Endothelial cell of umbilical vein (primary cell): ENCODE results near the gene CNOT4. TPM values are rescaled to one million over a fixed set of nuclear protein-coding genes. Genes with fewer than 3 reads are reported as not detected.

Experiments
- BruUV-seq: library from RNA; stranded (reverse); fragments of 400-500 nt; replicated peaks from 2 replicates; lab custom pipeline; 2021; lab: Mats Ljungman, UMichigan
- CTCF ChIA-PET: fragments of 300-600, 350-600 bp; sonication (Branson Sonifier 250); formaldehyde crosslinking; loops from one replicate; lab custom pipeline; 2021; ENCODE audit warnings: antibody characterized with exemption, inconsistent platforms; lab: Charles Lee
- POLR2A ChIA-PET: fragments of 300-600, 350-600 bp; sonication (Branson Sonifier 250); formaldehyde crosslinking; loops from one replicate; lab custom pipeline; 2021; ENCODE audit warnings: antibody characterized with exemption, inconsistent platforms; lab: Charles Lee
- DNase-seq: peaks from one replicate; pipeline ENCODE4 v3.0.0-alpha.2; 2011; ENCODE audit warnings: low read depth, low spot score
- FAIRE-seq: peaks from 2 replicates; lab custom pipeline; 2011; peaks lifted over from hg19 to GRCh38; lab: Jason Lieb, UNC
- H2AFZ ChIP-seq: 2 replicates; pipeline ENCODE4 v1.6.0; 2012; ENCODE audit warnings: low read depth, low read length, control low read depth, inconsistent platforms
- H3K27ac ChIP-seq: 2 replicates; pipeline ENCODE4 v1.5.1; 2011; ENCODE audit warnings: low read depth, mild to moderate bottlenecking, control low read depth, low read length, moderate library complexity; ENCODE audit not compliant: insufficient read depth
- H3K27me3 ChIP-seq, 2 experiments: 2 replicates each; pipeline versions ENCODE4 v1.6.0 to v1.6.1; 2011; ENCODE audit warnings: low read length in 2 of 2, mixed read lengths in 1 of 2; ENCODE audit not compliant: control insufficient read depth in 2 of 2, insufficient read depth in 2 of 2
- H3K36me3 ChIP-seq, 2 experiments: 2 replicates in 1 of 2; 3 replicates in 1 of 2; pipeline ENCODE4 v1.5.1; 2011; ENCODE audit warnings: low read length in 2 of 2, mild to moderate bottlenecking in 1 of 2, moderate library complexity in 1 of 2; ENCODE audit not compliant: control insufficient read depth in 2 of 2, insufficient read depth in 2 of 2; ENCODE audit errors: extremely low read depth in 1 of 2
- H3K4me1 ChIP-seq: 3 replicates; pipeline ENCODE4 v1.5.1; 2011; ENCODE audit warnings: mild to moderate bottlenecking, low read length; ENCODE audit not compliant: control insufficient read depth, insufficient read depth; ENCODE audit errors: extremely low read depth
- H3K4me2 ChIP-seq: 2 replicates; pipeline ENCODE4 v1.6.1; 2011; ENCODE audit warnings: low read length, control low read depth, mixed read lengths; ENCODE audit not compliant: insufficient read depth
- H3K4me3 ChIP-seq, 3 experiments: fragments of 200-600 bp in 1 of 3; sonication (generic), shearing (Covaris generic) in 1 of 3; replicated peaks in 1 of 3; 2 replicates each; pipeline ENCODE4 v1.5.1; 2011 to 2016; ENCODE audit warnings: control low read depth in 3 of 3, low read length in 3 of 3, mild to moderate bottlenecking in 2 of 3, inconsistent platforms in 1 of 3, low read depth in 1 of 3, moderate library complexity in 1 of 3; ENCODE audit not compliant: insufficient read depth in 1 of 3
- H3K79me2 ChIP-seq: 2 replicates; pipeline ENCODE4 v1.6.0; 2012; ENCODE audit warnings: low read length, inconsistent platforms; ENCODE audit not compliant: control insufficient read depth, insufficient read depth
- H3K9ac ChIP-seq: replicated peaks from 2 replicates; pipeline ENCODE3; 2011; ENCODE audit warnings: low read length, control low read depth; ENCODE audit not compliant: insufficient read depth; ENCODE audit errors: extremely low read depth
- H3K9me1 ChIP-seq: replicated peaks from 3 replicates; pipeline ENCODE4 v1.6.0; 2011; ENCODE audit warnings: mild to moderate bottlenecking, low read length; ENCODE audit not compliant: control insufficient read depth, insufficient read depth; ENCODE audit errors: extremely low read depth
- H3K9me3 ChIP-seq: replicated peaks from 2 replicates; pipeline ENCODE4 v1.5.1; 2012; ENCODE audit warnings: low read length, inconsistent platforms; ENCODE audit not compliant: control insufficient read depth, insufficient read depth
- H4K20me1 ChIP-seq: replicated peaks from 2 replicates; pipeline ENCODE3; 2011; ENCODE audit warnings: mild to moderate bottlenecking, low read length; ENCODE audit not compliant: control insufficient read depth, insufficient read depth; ENCODE audit errors: extremely low read depth
- EZH2 ChIP-seq: IDR thresholded peaks from 2 replicates; pipeline ENCODE4 v1.6.1; 2012; ENCODE audit warnings: borderline replicate concordance, low read depth, mild to moderate bottlenecking, moderate library complexity, low read length, inconsistent platforms; ENCODE audit not compliant: severe bottlenecking
- FOS ChIP-seq: IDR thresholded peaks from 2 replicates; pipeline ENCODE4 v1.6.1; 2011; ENCODE audit warnings: mild to moderate bottlenecking, low read length, moderate library complexity, borderline replicate concordance; ENCODE audit not compliant: insufficient read depth
- GATA2 ChIP-seq: IDR thresholded peaks from 2 replicates; pipeline ENCODE4 v1.7.0; 2011; ENCODE audit warnings: low read depth, mild to moderate bottlenecking, moderate library complexity, mixed read lengths, low read length; ENCODE audit not compliant: insufficient read length, insufficient read depth
- dilution Hi-C: fragments of 300-500 bp; cut with MboI; formaldehyde crosslinking; loops from one replicate; pipeline ENCODE4 v1.15.0; 2019; ENCODE audit warnings: low sequenced_read_pairs; ENCODE audit not compliant: extremely low pct_ligation_motif_present
- intact Hi-C: fragments of 100-400 bp; cut with micrococcal nuclease; formaldehyde crosslinking; loops from one replicate; pipeline ENCODE4 v1.10.0; 2022
- polyA plus RNA-seq, 4 experiments: library from polyadenylated mRNA; depleted of rRNA in 3 of 4; stranded (reverse) in 3 of 4; unstranded in 1 of 4; fragments of >200 nt; gene quantifications; 2 replicates each; pipeline versions ENCODE4 v1.2.1 to v1.2.3, GENCODE V29; 2011 to 2012; ENCODE audit warnings: missing spikeins in 1 of 4
- total RNA-seq: library from RNA; stranded (reverse); gene quantifications from 2 replicates; pipeline ENCODE4 v1.2.3, GENCODE V29; 2021
- TF ChIP-seq, protein P1 (sequence below), 2 donors: IDR thresholded peaks; 1 replicate in 1 of 2; 2 replicates in 1 of 2; pipeline ENCODE4 v1.5.1; 2011; ENCODE audit warnings: low read length in 2 of 2, mild to moderate bottlenecking in 2 of 2, moderate library complexity in 2 of 2, control low read depth in 1 of 2, inconsistent platforms in 1 of 2, low read depth in 1 of 2; ENCODE audit not compliant: insufficient read depth in 1 of 2; ENCODE audit errors: extremely low read depth in 1 of 2

Gene CNOT4
- total and polyA plus RNA-seq, 2 donors (not counting 3 experiments of a cell fraction or from before 2014, with no cell fraction given): 10.3 to 21.7 TPM

DNA sequence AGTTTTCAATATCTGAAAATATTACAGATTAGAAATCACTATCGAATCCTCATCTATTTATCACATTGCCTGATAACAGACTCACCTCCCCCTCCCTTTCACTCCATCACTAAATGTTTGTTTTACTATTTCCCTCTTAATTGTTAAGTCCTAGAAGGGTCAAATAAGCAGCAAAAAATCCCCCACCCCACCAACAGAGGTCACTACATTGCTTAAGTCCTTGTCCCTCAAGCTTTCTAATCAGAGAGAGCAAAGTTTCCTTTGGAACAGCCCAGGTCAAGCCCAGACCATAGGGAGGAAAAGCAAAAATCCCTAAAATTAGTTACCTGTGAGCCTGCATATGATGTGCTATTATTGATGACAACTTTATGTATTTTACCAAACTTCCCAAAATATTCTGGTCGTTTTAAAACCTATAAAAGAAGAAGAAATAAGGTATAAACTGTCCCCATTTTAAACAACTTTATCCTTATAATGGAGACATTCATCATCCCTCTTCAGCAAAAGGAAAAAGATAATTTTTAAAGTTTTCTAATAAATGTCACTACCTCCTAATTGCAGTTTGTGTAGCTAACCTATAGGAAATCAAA is 95.0 kb downstream of the CNOT4 start:
- H3K36me3 ChIP-seq: peaks cover 0 to 6% of the 10 kb centered on the region in 2 experiments
- no peaks in the 10 kb centered on the region for H3K9me3 ChIP-seq
- no peak overlapping the region for H3K27ac ChIP-seq
- dilution Hi-C loops: no loop called here
- TF ChIP-seq EZH2 (no peak), FOS (no peak), GATA2 (peak; percentile 9)
- TF ChIP-seq, protein P1, sequence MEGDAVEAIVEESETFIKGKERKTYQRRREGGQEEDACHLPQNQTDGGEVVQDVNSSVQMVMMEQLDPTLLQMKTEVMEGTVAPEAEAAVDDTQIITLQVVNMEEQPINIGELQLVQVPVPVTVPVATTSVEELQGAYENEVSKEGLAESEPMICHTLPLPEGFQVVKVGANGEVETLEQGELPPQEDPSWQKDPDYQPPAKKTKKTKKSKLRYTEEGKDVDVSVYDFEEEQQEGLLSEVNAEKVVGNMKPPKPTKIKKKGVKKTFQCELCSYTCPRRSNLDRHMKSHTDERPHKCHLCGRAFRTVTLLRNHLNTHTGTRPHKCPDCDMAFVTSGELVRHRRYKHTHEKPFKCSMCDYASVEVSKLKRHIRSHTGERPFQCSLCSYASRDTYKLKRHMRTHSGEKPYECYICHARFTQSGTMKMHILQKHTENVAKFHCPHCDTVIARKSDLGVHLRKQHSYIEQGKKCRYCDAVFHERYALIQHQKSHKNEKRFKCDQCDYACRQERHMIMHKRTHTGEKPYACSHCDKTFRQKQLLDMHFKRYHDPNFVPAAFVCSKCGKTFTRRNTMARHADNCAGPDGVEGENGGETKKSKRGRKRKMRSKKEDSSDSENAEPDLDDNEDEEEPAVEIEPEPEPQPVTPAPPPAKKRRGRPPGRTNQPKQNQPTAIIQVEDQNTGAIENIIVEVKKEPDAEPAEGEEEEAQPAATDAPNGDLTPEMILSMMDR (IDR thresholded peaks at IDR 0.05; ENCODE audit: extremely low read depth in 1 of 2, insufficient read depth in 1 of 2, low read depth in 1 of 2, low read length in 2 of 2): peak; percentile 46 to 49
- DNase-seq: peak; percentile 76
- FAIRE-seq: peak; percentile 60
- H3K4me3 ChIP-seq: no peak overlapping the region
- no peaks in the 10 kb centered on the region for H3K9me1 ChIP-seq
- H3K4me2 ChIP-seq: no peak overlapping the region
- peaks cover 7% of the 10 kb centered on the region for H3K79me2 ChIP-seq
- ChIA-PET POLR2A (no interaction called here), CTCF (interaction anchor here (0.6 to 1.9 kb wide), 21 partner anchors 10 to 401 kb away, joined by 3 to 9 read pairs (median 4); partner anchors contain the start of gene CNOT4)
- H3K4me1 ChIP-seq: peaks cover 15% of the 10 kb centered on the region
- no peaks in the 10 kb centered on the region for H3K27me3 ChIP-seq
- H2AFZ ChIP-seq: no peak overlapping the region
- peaks cover 4% of the 10 kb centered on the region for H4K20me1 ChIP-seq
- BruUV-seq: no TSS peak
- intact Hi-C loops: loop anchor here (1.0 to 2.0 kb wide), 3 partner anchors 94 to 143 kb away; no protein-coding TSS in a partner anchor
- no peak overlapping the region for H3K9ac ChIP-seq
